ENCODE data around the gene ZC3H7A.

ZC3H7A gene

DNA sequence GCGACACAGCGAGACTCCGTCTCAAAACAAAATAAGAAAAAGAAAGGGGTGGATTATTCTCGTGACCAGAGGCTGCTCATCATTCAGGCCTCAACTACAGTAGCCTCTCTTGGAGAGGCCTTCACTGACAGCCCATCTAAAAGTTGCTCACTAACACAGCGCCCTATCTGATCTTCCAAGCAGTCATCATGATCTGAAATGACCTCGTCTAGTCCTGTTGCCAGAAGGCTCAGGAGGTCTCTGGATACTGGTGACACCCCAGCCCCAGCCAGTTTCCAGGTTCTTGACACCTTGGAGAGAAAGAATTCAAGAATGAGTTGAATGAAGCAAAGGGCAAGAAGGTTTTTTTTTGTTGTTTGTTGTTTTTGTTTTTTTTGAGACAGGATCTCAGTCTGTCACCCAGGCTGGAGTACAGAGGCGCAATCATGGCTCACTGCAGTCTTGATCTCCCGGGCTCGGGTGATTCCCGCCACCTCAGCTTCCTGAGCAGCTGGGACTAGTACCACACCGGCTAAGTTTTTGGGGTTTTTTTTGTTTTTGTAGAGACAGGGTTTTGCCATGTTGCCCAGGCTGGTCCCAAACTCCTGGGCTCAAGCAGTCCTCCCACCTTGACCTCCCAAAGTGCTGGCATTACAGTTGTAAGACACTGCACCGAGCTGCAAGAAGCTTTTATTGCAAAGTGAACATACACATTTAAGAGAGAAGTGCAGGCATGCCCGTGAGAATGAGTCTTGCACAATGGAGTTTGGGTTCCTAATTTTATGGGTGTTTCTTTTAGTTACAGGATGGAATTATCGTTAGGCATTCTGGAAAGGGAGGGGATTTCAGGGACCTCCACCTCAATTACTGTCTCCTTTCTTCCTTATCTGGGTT lies 2.7 kb upstream of the ZC3H7A start:
- no peak for DNase-seq (ENCODE audit: low spot score)
- Histone ChIP-seq H3K4me3 (no peak overlapping the region), H3K27ac (no peak overlapping the region)
- TF ChIP-seq CTCF (IDR thresholded peaks at IDR 0.05) = no peak

DNA sequence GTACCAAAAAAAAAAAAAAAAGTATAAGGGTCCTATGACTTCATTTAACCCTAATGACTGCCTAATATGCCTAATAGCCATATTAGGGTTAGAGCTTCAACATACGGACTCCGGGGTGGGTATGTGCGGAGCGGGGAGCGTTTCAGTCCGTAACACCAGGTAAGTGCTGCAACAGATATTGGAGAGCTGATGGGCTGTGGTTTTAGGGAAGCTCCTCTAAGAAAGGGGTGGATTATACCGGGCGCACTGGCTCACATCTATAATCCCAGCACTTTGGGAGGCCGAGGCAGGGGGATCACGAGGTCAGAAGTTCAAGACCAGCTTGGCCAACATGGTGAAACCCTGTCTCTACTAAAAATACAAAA lies 1.9 kb upstream of the ZC3H7A start:
- DNase-seq (ENCODE audit: low spot score) = no peak
- peak overlapping the region in 1 of 2 donors; percentile 3 for H3K27ac ChIP-seq
- no peak overlapping the region for H3K4me3 ChIP-seq
- TF ChIP-seq CTCF (IDR thresholded peaks at IDR 0.05) = no peak

- peak overlapping the region; percentile 84 to 98 for H3K27ac ChIP-seq
- no peak for DNase-seq (ENCODE audit: low spot score)
- no peak for TF ChIP-seq CTCF (IDR thresholded peaks at IDR 0.05)
- H3K4me3 ChIP-seq = peak overlapping the region; percentile 84
These were observed 870 bp upstream of the ZC3H7A start for GRCh38 chr16:11797957-11798299.

DNA sequence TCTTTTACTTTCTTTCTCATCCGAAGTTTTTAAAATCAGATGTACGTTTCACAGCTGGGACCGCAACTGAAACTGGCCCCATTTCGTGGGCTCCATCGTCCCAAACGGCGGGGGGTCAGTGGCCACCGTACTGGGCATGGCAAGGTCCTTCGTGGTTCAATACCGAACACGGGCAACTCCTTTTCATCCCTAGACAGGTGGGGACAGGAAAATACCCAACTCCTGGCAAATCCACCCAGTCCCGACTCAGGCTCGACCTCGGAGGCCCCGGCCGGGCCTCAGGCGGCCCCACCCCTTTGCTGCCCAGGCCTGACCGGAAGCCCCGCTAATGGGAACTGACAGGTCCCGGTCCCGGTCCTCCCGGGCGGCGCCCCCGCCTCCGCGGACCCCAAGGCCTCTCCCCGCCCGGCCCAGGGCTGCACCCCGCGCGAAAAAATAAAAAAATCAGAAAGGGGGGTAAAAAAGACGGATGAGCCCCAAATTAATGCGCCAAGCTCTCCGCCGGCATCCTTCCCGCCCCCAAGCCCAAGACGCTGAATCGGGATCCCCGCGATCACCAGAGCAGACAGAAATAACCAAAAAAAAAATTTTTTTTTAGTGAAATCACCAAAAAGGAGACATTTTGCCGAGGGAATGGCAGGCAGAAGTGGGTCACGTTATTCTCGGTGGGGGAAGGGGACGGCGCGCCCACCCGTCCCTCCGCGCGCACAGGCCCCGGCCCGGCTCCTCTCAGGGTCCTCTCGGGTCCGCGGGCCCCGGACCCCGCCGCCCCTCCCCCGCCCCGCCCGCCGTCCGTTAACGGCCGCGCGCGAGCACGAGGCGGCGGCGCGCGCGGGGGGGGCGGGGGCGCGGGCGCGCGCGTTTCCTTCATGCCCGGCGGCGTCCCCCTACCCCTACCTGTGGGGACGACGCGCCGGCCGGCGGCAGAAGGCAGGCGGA lies 562 bp downstream of the ZC3H7A start:
- peak overlapping the region; percentile 98 for H3K27ac ChIP-seq
- peak overlapping the region; percentile 84 for H3K4me3 ChIP-seq
- no peak for TF ChIP-seq CTCF (IDR thresholded peaks at IDR 0.05)
- DNase-seq (ENCODE audit: low spot score) = peak; percentile 89

- no peak for DNase-seq (ENCODE audit: low spot score)
- Histone ChIP-seq H3K4me3 (peak overlapping the region; percentile 84), H3K27ac (peak overlapping the region; percentile 98)
- no peak for TF ChIP-seq CTCF (IDR thresholded peaks at IDR 0.05)
These were observed 1.2 kb downstream of the ZC3H7A start for GRCh38 chr16:11795887-11796226.

- no peak for DNase-seq (ENCODE audit: low spot score)
These were observed 1.8 kb downstream of the ZC3H7A start for GRCh38 chr16:11794996-11795886.

More at GRCh38 chr16:11794996-11795886, 1.8 kb downstream of the ZC3H7A start:
- no peak for TF ChIP-seq CTCF (IDR thresholded peaks at IDR 0.05)
- peak overlapping the region; percentile 98 for H3K27ac ChIP-seq
- H3K4me3 ChIP-seq = peak overlapping the region; percentile 84
